DOHH2 (cell line): Measurements from ENCODE around the gene THAP4.
"Not testable (repeated sequence)": the region's sequence is repeated elsewhere in the genome, so short reads cannot be mapped to it uniquely, and the experiment has no call there.

Experiments
- H3F3A ChIP-seq: fragments of 200-600 bp; sonication (generic), shearing (Covaris generic); 2 replicates; pipeline ENCODE4 v1.6.0; 2016; ENCODE audit warnings: antibody characterized with exemption, mild to moderate bottlenecking; ENCODE audit not compliant: control insufficient read depth, insufficient read depth
- H3K27ac ChIP-seq: fragments of 200-600 bp; sonication (generic); 2 replicates; pipeline ENCODE4 v1.5.1; 2014; ENCODE audit warnings: low read depth, mild to moderate bottlenecking, low read length, moderate library complexity
- H3K27me3 ChIP-seq: fragments of 200-600 bp; sonication (generic); 2 replicates; pipeline ENCODE4 v1.6.1; 2014; ENCODE audit warnings: mild to moderate bottlenecking, low read length, mixed read lengths; ENCODE audit not compliant: control insufficient read depth
- H3K36me3 ChIP-seq: fragments of 200-600 bp; sonication (generic); 2 replicates; pipeline ENCODE4 v1.6.1; 2014; ENCODE audit warnings: mild to moderate bottlenecking, low read length, moderate library complexity, mixed read lengths; ENCODE audit not compliant: control insufficient read depth
- H3K4me1 ChIP-seq: fragments of 200-600 bp; sonication (generic); 2 replicates; pipeline ENCODE4 v1.6.1; 2014; ENCODE audit warnings: mild to moderate bottlenecking, low read length, mixed read lengths; ENCODE audit not compliant: control insufficient read depth
- H3K4me2 ChIP-seq: fragments of 200-600 bp; sonication (generic); 2 replicates; pipeline ENCODE4 v1.6.0; 2014; ENCODE audit warnings: mild to moderate bottlenecking, low read length, moderate library complexity
- H3K4me3 ChIP-seq: fragments of 200-600 bp; sonication (generic); 2 replicates; pipeline ENCODE4 v1.5.1; 2014; ENCODE audit warnings: mild to moderate bottlenecking, low read length, mixed read lengths
- H3K79me2 ChIP-seq: fragments of 200-600 bp; sonication (generic); 2 replicates; pipeline ENCODE4 v1.6.1; 2014; ENCODE audit warnings: mild to moderate bottlenecking, low read length, mixed read lengths; ENCODE audit not compliant: control insufficient read depth
- H3K9me2 ChIP-seq: fragments of 200-600 bp; sonication (generic); replicated peaks from 2 replicates; pipeline ENCODE4 v1.6.1; 2014; ENCODE audit warnings: mild to moderate bottlenecking, low read length, mixed read lengths; ENCODE audit not compliant: control insufficient read depth
- H3K9me3 ChIP-seq: fragments of 200-600 bp; sonication (generic); 2 replicates; pipeline ENCODE4 v1.6.1; 2014; ENCODE audit warnings: antibody characterized with exemption, low read length, mixed read lengths; ENCODE audit not compliant: control insufficient read depth, insufficient read depth
- H4K20me1 ChIP-seq: fragments of 200-600 bp; sonication (generic); 2 replicates; pipeline ENCODE4 v1.6.0; 2014; ENCODE audit warnings: low read depth, mild to moderate bottlenecking, antibody characterized with exemption, low read length, moderate library complexity; ENCODE audit not compliant: control insufficient read depth, insufficient read depth
- EZH2phosphoT487 ChIP-seq: fragments of 200-600 bp; sonication (generic); IDR thresholded peaks from 2 replicates; pipeline ENCODE4 v1.6.1; 2017; ENCODE audit warnings: borderline replicate concordance, mild to moderate bottlenecking, antibody characterized with exemption, low read length, moderate library complexity, mixed read lengths
- TF ChIP-seq, protein P1 (sequence below): fragments of 200-600 bp; sonication (generic); IDR thresholded peaks from one replicate; pipeline ENCODE4 v1.5.1; 2014; ENCODE audit warnings: antibody characterized with exemption, mild to moderate bottlenecking, low read depth, low read length; ENCODE audit not compliant: poor library complexity, severe bottlenecking

The THAP4 gene

DNA sequence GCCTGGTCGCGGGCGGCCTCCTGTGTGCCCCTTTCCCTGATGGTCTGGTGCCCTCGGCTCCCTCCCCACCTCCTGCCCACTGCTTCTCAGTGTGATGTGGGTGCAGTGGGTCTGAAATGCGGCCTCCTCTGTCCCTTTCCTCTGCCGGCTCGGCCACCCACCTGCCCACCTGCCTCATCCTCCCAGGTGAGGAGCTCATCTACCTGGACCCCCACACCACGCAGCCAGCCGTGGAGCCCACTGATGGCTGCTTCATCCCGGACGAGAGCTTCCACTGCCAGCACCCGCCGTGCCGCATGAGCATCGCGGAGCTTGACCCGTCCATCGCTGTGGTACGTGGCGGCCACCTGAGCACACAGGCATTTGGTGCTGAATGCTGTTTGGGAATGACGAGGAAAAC lies 31.4 kb upstream of the THAP4 start:
- Histone ChIP-seq H3K4me3 (no peak overlapping the region), H3K9me2 (no peaks in the 10 kb centered on the region), H3K79me2 (no peaks in the 10 kb centered on the region), H3K36me3 (peaks cover 32% of the 10 kb centered on the region; the same call in 1 of the 2 replicates), H3K4me1 (no peaks in the 10 kb centered on the region), H3K27me3 (no peaks in the 10 kb centered on the region), H3K27ac (no peak overlapping the region), H3F3A (no peaks in the 10 kb centered on the region), H4K20me1 (no peaks in the 10 kb centered on the region; the same call in 1 of the 2 replicates), H3K9me3 (no peaks in the 10 kb centered on the region), H3K4me2 (no peak overlapping the region)
- TF ChIP-seq, protein P1, sequence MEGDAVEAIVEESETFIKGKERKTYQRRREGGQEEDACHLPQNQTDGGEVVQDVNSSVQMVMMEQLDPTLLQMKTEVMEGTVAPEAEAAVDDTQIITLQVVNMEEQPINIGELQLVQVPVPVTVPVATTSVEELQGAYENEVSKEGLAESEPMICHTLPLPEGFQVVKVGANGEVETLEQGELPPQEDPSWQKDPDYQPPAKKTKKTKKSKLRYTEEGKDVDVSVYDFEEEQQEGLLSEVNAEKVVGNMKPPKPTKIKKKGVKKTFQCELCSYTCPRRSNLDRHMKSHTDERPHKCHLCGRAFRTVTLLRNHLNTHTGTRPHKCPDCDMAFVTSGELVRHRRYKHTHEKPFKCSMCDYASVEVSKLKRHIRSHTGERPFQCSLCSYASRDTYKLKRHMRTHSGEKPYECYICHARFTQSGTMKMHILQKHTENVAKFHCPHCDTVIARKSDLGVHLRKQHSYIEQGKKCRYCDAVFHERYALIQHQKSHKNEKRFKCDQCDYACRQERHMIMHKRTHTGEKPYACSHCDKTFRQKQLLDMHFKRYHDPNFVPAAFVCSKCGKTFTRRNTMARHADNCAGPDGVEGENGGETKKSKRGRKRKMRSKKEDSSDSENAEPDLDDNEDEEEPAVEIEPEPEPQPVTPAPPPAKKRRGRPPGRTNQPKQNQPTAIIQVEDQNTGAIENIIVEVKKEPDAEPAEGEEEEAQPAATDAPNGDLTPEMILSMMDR, result no peak
- no peak for TF ChIP-seq EZH2phosphoT487

- H3K9me2 ChIP-seq, result no peaks in the 10 kb centered on the region
- H3F3A ChIP-seq, result no peaks in the 10 kb centered on the region
- no peak overlapping the region for H3K27ac ChIP-seq
- no peak overlapping the region for H3K4me2 ChIP-seq
- H3K9me3 ChIP-seq, result no peaks in the 10 kb centered on the region
- H3K36me3 ChIP-seq, result peaks cover 28% of the 10 kb centered on the region; the same call in 1 of the 2 replicates
- H3K27me3 ChIP-seq, result no peaks in the 10 kb centered on the region
- H3K4me3 ChIP-seq, result no peak overlapping the region
- H3K4me1 ChIP-seq, result no peaks in the 10 kb centered on the region
- H4K20me1 ChIP-seq, result no peaks in the 10 kb centered on the region; the same call in 1 of the 2 replicates
- TF ChIP-seq EZH2phosphoT487, result no peak
- TF ChIP-seq, protein P1, result no peak
- H3K79me2 ChIP-seq, result no peaks in the 10 kb centered on the region
Observed at GRCh38 chr2:241666627-241667400, 29.9 kb upstream of the THAP4 start.

DNA sequence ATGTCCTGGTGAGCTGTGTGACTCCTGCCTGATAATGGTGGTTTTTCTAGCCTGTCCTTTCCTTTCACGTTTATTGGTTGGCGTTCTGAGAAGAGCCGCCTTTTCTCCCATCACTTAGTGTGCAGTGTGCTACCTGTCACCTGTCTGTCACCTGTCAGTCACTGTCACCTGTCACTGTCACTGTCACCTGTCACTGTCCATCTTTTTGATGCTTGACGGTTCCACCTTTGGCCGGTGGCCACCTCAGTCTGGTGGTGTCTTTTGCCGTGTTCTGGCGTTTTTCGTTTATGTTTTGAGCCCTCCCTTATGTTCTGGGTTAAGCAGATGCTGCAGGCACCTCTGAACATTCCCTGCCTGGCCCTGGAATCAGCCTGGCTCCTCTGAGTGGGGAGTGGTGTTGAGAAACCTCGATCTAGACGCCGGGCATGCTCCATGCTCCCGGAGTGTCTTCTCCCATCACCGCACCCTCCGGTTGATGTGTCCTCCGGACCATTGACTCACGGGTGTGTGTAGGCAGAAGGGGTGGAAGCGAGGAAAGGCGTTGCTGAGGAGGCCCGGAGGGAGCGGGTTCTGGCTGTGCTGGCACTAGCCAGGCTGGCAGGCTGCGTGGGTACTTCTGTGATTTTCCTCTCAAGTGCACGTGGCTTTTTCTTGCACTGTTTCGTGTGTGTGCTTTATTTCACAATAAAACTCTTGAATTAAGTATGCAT lies 28.9 kb upstream of the THAP4 start:
- no peak overlapping the region for H3K4me2 ChIP-seq
- no peak overlapping the region for H3K4me3 ChIP-seq
- no peaks in the 10 kb centered on the region for H3K4me1 ChIP-seq
- H3K27ac ChIP-seq, result no peak overlapping the region
- no peak for TF ChIP-seq EZH2phosphoT487
- TF ChIP-seq, protein P1, result no peak
- H3K9me3 ChIP-seq, result no peaks in the 10 kb centered on the region
- H3F3A ChIP-seq, result no peaks in the 10 kb centered on the region
- H3K79me2 ChIP-seq, result no peaks in the 10 kb centered on the region
- no peaks in the 10 kb centered on the region; the same call in 1 of the 2 replicates for H4K20me1 ChIP-seq
- peaks cover 26% of the 10 kb centered on the region for H3K36me3 ChIP-seq
- H3K9me2 ChIP-seq, result no peaks in the 10 kb centered on the region
- no peaks in the 10 kb centered on the region for H3K27me3 ChIP-seq

- H3K27me3 ChIP-seq, H3K27ac ChIP-seq, H3K9me2 ChIP-seq, H3K79me2 ChIP-seq, H3F3A ChIP-seq, H3K4me1 ChIP-seq, H3K4me3 ChIP-seq, H3K4me2 ChIP-seq, H4K20me1 ChIP-seq, H3K9me3 ChIP-seq: not testable (repeated sequence)
- peaks cover 36% of the 10 kb centered on the region for H3K36me3 ChIP-seq
Observed at GRCh38 chr2:241662731-241663130, 25.8 kb upstream of the THAP4 start.
